HCT116 (cell line): ENCODE data around the gene WFDC6. TPM values are rescaled to one million over a fixed set of nuclear protein-coding genes. Genes with fewer than 3 reads are reported as not detected.

Source experiments
- ATAC-seq: fragments of 200-7000 bp; cut with Tn5 transposase; 2 replicates; pipeline ENCODE4 v1.9.1; 2020; ENCODE audit warnings: mild to moderate bottlenecking, moderate library complexity
- BruUV-seq: library from RNA; stranded (reverse); fragments of 400-500 nt; replicated peaks from 2 replicates; lab custom pipeline; 2021; lab: Mats Ljungman, UMichigan
- CTCF ChIA-PET: fragments of 300-600 bp; sonication (Branson Sonifier 250); formaldehyde crosslinking; loops from one replicate; lab custom pipeline; 2021; ENCODE audit warnings: antibody characterized with exemption; lab: Charles Lee
- POLR2A ChIA-PET: fragments of 300-600, 350-600 bp; sonication (Branson Sonifier 250); formaldehyde crosslinking; loops from one replicate; lab custom pipeline; 2021; ENCODE audit warnings: antibody characterized with exemption; lab: Charles Lee
- RAD21 ChIA-PET, 2 experiments: fragments of 300-600 bp; sonication (Branson Sonifier 250); formaldehyde crosslinking; loops; one replicate each; lab custom pipeline; 2023; ENCODE audit warnings: low total read pairs in 2 of 2; ENCODE audit not compliant: uncharacterized antibody in 2 of 2, unreplicated experiment in 2 of 2, low non-redundant PET in 1 of 2; lab: Charles Lee
- DNase-seq: peaks from one replicate; pipeline ENCODE4 v3.0.0-alpha.2; 2010; ENCODE audit warnings: low read depth, low spot score
- H2AFZ ChIP-seq: fragments of 200-600 bp; shearing (Covaris generic), sonication (generic); 2 replicates; pipeline ENCODE4 v1.6.1; 2017; ENCODE audit warnings: low read depth, mixed run types, mixed read lengths, antibody characterized with exemption, low read length; ENCODE audit not compliant: poor library complexity, severe bottlenecking
- H3K27ac ChIP-seq: 2 replicates; pipeline ENCODE4 v1.5.1; 2012; ENCODE audit warnings: low read depth, low read length
- H3K27me3 ChIP-seq: fragments of 200-600 bp; sonication (generic); 2 replicates; pipeline ENCODE4 v1.6.1; 2016; ENCODE audit warnings: mixed run types, low read length, mixed read lengths; ENCODE audit not compliant: insufficient read depth
- H3K36me3 ChIP-seq, 2 experiments: fragments of 200-500 bp in 1 of 2; fragments of 200-600 bp in 1 of 2; sonication (Bioruptor generic) in 1 of 2; sonication (generic) in 1 of 2; 2 replicates each; pipeline versions ENCODE4 v1.5.1 to v1.6.1; 2014 to 2016; ENCODE audit warnings: low read length in 2 of 2, inconsistent platforms in 1 of 2, mixed read lengths in 1 of 2, mixed run types in 1 of 2; ENCODE audit not compliant: insufficient read depth in 2 of 2, control insufficient read depth in 1 of 2
- H3K4me1 ChIP-seq, 2 experiments: fragments of 200-600 bp in 1 of 2; sonication (generic) in 1 of 2; 2 replicates each; pipeline versions ENCODE4 v1.5.1 to v1.6.1; 2012 to 2017; ENCODE audit warnings: low read length in 2 of 2, inconsistent platforms in 1 of 2, mild to moderate bottlenecking in 1 of 2, mixed read lengths in 1 of 2, mixed run types in 1 of 2, moderate library complexity in 1 of 2; ENCODE audit not compliant: insufficient read depth in 2 of 2, control insufficient read depth in 1 of 2
- H3K4me2 ChIP-seq: fragments of 200-600 bp; sonication (generic); 2 replicates; pipeline ENCODE4 v1.6.1; 2017; ENCODE audit warnings: mixed run types, low read length, mixed read lengths
- H3K4me3 ChIP-seq, 2 experiments: fragments of 200-600 bp in 1 of 2; sonication (generic) in 1 of 2; replicated peaks in 1 of 2; 2 replicates each; pipeline ENCODE4 v1.5.1; 2011 to 2016; ENCODE audit warnings: low read length in 2 of 2, control low read depth in 1 of 2, low read depth in 1 of 2, mild to moderate bottlenecking in 1 of 2, mixed read lengths in 1 of 2, mixed run types in 1 of 2
- H3K79me2 ChIP-seq: fragments of 200-600 bp; sonication (generic); 2 replicates; pipeline ENCODE4 v1.6.1; 2017; ENCODE audit warnings: mild to moderate bottlenecking, mixed run types, low read length, moderate library complexity, mixed read lengths; ENCODE audit not compliant: insufficient read depth
- H3K9ac ChIP-seq: fragments of 200-600 bp; sonication (generic); 2 replicates; pipeline ENCODE4 v1.6.1; 2016; ENCODE audit warnings: low read length, mixed read lengths
- H3K9me2 ChIP-seq: fragments of 200-600 bp; sonication (generic), shearing (Covaris generic); 2 replicates; pipeline ENCODE4 v1.6.1; 2017; ENCODE audit warnings: mixed run types, mild to moderate bottlenecking, moderate library complexity; ENCODE audit not compliant: insufficient read depth
- H3K9me3 ChIP-seq, 2 experiments: fragments of 200-500 bp in 1 of 2; fragments of 200-600 bp in 1 of 2; sonication (Bioruptor generic) in 1 of 2; sonication (generic) in 1 of 2; 2 replicates each; pipeline ENCODE4 v1.6.1; 2014 to 2017; ENCODE audit warnings: low read length in 2 of 2, mixed read lengths in 2 of 2, inconsistent platforms in 1 of 2, low read depth in 1 of 2, mild to moderate bottlenecking in 1 of 2, mixed run types in 1 of 2, moderate library complexity in 1 of 2; ENCODE audit not compliant: control insufficient read depth in 1 of 2, insufficient read depth in 1 of 2
- H4K20me1 ChIP-seq: fragments of 200-600 bp; sonication (generic), shearing (Covaris generic); 2 replicates; pipeline ENCODE4 v1.6.1; 2017; ENCODE audit warnings: mixed run types, mild to moderate bottlenecking, moderate library complexity; ENCODE audit not compliant: insufficient read depth
- ATF3 ChIP-seq: IDR thresholded peaks from 2 replicates; pipeline ENCODE4 v1.6.1; 2012
- CBX3 ChIP-seq: IDR thresholded peaks from 2 replicates; pipeline ENCODE4 v1.6.1; 2012; ENCODE audit warnings: low read depth
- CTCF ChIP-seq, 3 experiments: fragments of 200-600 bp in 1 of 3; sonication (generic) in 1 of 3; IDR thresholded peaks in 2 of 3; conservative IDR thresholded peaks in 1 of 3; 2 replicates each; pipeline ENCODE4 v1.5.1; 2012 to 2017; ENCODE audit warnings: low read depth in 2 of 3, low read length in 2 of 3, antibody characterized with exemption in 1 of 3, borderline replicate concordance in 1 of 3, control low read depth in 1 of 3, mild to moderate bottlenecking in 1 of 3, mixed read lengths in 1 of 3, mixed run types in 1 of 3, moderate library complexity in 1 of 3; ENCODE audit not compliant: insufficient read depth in 1 of 3
- EZH2phosphoT487 ChIP-seq: fragments of 200-600 bp; IDR thresholded peaks from 2 replicates; pipeline ENCODE4 v1.6.1; 2018; ENCODE audit warnings: antibody characterized with exemption, borderline replicate concordance
- FOSL1 ChIP-seq: IDR thresholded peaks from 2 replicates; pipeline ENCODE4 v1.6.1; 2012; ENCODE audit warnings: low read depth
- SP1 ChIP-seq: IDR thresholded peaks from 2 replicates; pipeline ENCODE4 v1.6.1; 2012; ENCODE audit warnings: low read depth
- TCF7L2 ChIP-seq: IDR thresholded peaks from 2 replicates; pipeline ENCODE4 v1.7.0; 2011; ENCODE audit warnings: borderline replicate concordance, inconsistent platforms; ENCODE audit not compliant: insufficient read depth, insufficient read length; ENCODE audit errors: extremely low read depth
- YY1 ChIP-seq: IDR thresholded peaks from 2 replicates; pipeline ENCODE4 v1.6.1; 2011; ENCODE audit warnings: low read length, low read depth, moderate library complexity, mild to moderate bottlenecking; ENCODE audit not compliant: insufficient replicate concordance; ENCODE audit errors: extremely low read depth
- ZNF274 ChIP-seq: fragments of 200-500 bp; sonication (Bioruptor generic); IDR thresholded peaks from 2 replicates; pipeline ENCODE4 v1.6.1; 2014; ENCODE audit warnings: mild to moderate bottlenecking, low read depth, low read length, inconsistent platforms
- intact Hi-C: fragments of 100-400 bp; cut with micrococcal nuclease; formaldehyde crosslinking; loops from 2 replicates; pipeline ENCODE4 v1.10.0; 2022
- total RNA-seq: library from RNA; stranded (reverse); gene quantifications from one replicate; pipeline ENCODE4 v1.2.1, GENCODE V29; 2021; ENCODE audit not compliant: unreplicated experiment

Gene WFDC6
- total RNA-seq, 1 experiment from 2014 or later, result not detected

GRCh38 chr20:45495501-45495941 is 43.8 kb downstream of the WFDC6 start (continued):
- TF ChIP-seq ATF3, result no peak
- TF ChIP-seq TCF7L2, result no peak
- no peak for TF ChIP-seq ZNF274
- TF ChIP-seq EZH2phosphoT487, result no peak
- TF ChIP-seq CTCF (IDR thresholded peaks at IDR 0.05 in 2 of 3, conservative IDR thresholded peaks at IDR 0.05 in 1 of 3; ENCODE audit: borderline replicate concordance in 1 of 3, insufficient read depth in 1 of 3, low read depth in 2 of 3, low read length in 2 of 3), result no peak
- TF ChIP-seq SP1, result no peak

GRCh38 chr20:45489083-45489531 is 50.2 kb downstream of the WFDC6 start:
- Histone ChIP-seq H3K36me3 (no peaks in the 10 kb centered on the region), H3K4me3 (no peak overlapping the region), H3K4me2 (peak overlapping the region; percentile 27; the same call in 1 of the 2 replicates), H3K9ac (no peak overlapping the region), H3K4me1 (peaks cover 0 to 12% of the 10 kb centered on the region in 2 experiments; a peak in 2 of 4 replicates), H4K20me1 (no peaks in the 10 kb centered on the region), H3K9me3 (no peaks in the 10 kb centered on the region), H3K79me2 (no peaks in the 10 kb centered on the region), H3K27me3 (no peaks in the 10 kb centered on the region), H2AFZ (no peak overlapping the region), H3K27ac (no peak overlapping the region), H3K9me2 (no peaks in the 10 kb centered on the region)
- no peak for TF ChIP-seq CBX3
- TF ChIP-seq FOSL1, result peak; percentile 38; the same call in 1 of the 2 replicates
- TF ChIP-seq SP1, result peak; percentile 35; the same call in 1 of the 2 replicates
- TF ChIP-seq YY1, result peak; percentile 71
- POLR2A ChIA-PET, result no interaction called here
- RAD21 ChIA-PET, result no interaction called here
- ATAC-seq (no peak), DNase-seq (peak; percentile 21)
- CTCF ChIA-PET, result no interaction called here
- intact Hi-C loops, result no loop called here
- no TSS peak for BruUV-seq
